Measurements from ENCODE around the gene OSTF1. TPM values are rescaled to one million over a fixed set of nuclear protein-coding genes. Genes with fewer than 3 reads are reported as not detected.

Gene OSTF1
- total and polyA plus RNA-seq, 10 of the 15 experiments (the other 5 are each of a cell fraction or from before 2014, with no cell fraction given), result 36.2 to 82.4 (median 46.9) TPM

DNA sequence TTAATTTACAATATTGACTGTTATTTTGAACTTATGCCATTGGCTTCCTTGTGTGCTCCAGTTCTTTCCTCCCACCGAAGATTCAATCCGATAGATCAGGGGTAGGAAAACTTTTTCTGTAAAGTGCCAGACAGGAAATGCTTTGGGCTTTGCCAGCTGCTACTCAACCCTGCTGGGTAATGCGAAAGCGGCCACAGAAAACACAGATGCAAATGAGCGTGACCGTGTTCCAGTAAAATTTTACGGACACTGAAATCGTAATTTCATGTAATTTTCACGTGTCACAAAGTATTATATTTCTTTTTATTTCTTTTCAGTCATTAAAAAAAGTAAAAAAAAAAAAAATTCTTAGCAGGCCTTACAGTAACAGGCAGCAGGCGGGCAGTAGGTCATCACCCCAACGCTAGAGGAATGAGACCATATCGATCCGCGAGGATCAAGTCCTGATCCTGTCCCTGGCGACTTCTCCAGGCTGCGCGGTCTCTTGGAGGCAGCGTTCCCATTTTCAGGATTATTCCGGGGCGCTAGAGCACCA, 958 bp upstream of the OSTF1 start (continued):
- TF ChIP-seq, protein P1, sequence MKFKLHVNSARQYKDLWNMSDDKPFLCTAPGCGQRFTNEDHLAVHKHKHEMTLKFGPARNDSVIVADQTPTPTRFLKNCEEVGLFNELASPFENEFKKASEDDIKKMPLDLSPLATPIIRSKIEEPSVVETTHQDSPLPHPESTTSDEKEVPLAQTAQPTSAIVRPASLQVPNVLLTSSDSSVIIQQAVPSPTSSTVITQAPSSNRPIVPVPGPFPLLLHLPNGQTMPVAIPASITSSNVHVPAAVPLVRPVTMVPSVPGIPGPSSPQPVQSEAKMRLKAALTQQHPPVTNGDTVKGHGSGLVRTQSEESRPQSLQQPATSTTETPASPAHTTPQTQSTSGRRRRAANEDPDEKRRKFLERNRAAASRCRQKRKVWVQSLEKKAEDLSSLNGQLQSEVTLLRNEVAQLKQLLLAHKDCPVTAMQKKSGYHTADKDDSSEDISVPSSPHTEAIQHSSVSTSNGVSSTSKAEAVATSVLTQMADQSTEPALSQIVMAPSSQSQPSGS (IDR thresholded peaks at IDR 0.05; ENCODE audit: low read length), result no peak
- TF ChIP-seq TAF1 (IDR thresholded peaks at IDR 0.05; ENCODE audit: borderline replicate concordance, low read depth, low read length) (no peak), ZNF217 (IDR thresholded peaks at IDR 0.05) (no peak), MYB (IDR thresholded peaks at IDR 0.05; ENCODE audit: borderline replicate concordance, low read depth, low read length) (no peak), ZNF24 (IDR thresholded peaks at IDR 0.05) (no peak), RCOR1 (conservative IDR thresholded peaks at IDR 0.05; ENCODE audit: low read depth, low read length) (no peak), SPI1 (IDR thresholded peaks at IDR 0.05; ENCODE audit: borderline replicate concordance, insufficient read depth, low read depth, low read length) (no peak), KDM1A (IDR thresholded peaks at IDR 0.05; ENCODE audit: borderline replicate concordance) (no peak), TCF7 (IDR thresholded peaks at IDR 0.05; ENCODE audit: borderline replicate concordance) (no peak), BACH1 (IDR thresholded peaks at IDR 0.05; ENCODE audit: borderline replicate concordance) (no peak), MTA3 (IDR thresholded peaks at IDR 0.05; ENCODE audit: borderline replicate concordance, low read length) (0 out of 2 replicates have a peak, but pooled peaks have one; percentile 52), POLR2AphosphoS2 (IDR thresholded peaks at IDR 0.05; ENCODE audit: low read depth, low read length) (no peak), ATF7 (IDR thresholded peaks at IDR 0.05; ENCODE audit: low read depth) (no peak), RFX5 (IDR thresholded peaks at IDR 0.05; ENCODE audit: low read depth, low read length) (no peak), EZH2 (IDR thresholded peaks at IDR 0.05; ENCODE audit: borderline replicate concordance, control insufficient read depth, low read depth, low read length) (no peak), CBFB (IDR thresholded peaks at IDR 0.05; ENCODE audit: low read depth) (no peak), RUNX3 (IDR thresholded peaks at IDR 0.05; ENCODE audit: low read length) (peak; percentile 66), GATAD2B (conservative IDR thresholded peaks at IDR 0.05; ENCODE audit: low read depth) (no peak)
- TF ChIP-seq, protein P2, sequence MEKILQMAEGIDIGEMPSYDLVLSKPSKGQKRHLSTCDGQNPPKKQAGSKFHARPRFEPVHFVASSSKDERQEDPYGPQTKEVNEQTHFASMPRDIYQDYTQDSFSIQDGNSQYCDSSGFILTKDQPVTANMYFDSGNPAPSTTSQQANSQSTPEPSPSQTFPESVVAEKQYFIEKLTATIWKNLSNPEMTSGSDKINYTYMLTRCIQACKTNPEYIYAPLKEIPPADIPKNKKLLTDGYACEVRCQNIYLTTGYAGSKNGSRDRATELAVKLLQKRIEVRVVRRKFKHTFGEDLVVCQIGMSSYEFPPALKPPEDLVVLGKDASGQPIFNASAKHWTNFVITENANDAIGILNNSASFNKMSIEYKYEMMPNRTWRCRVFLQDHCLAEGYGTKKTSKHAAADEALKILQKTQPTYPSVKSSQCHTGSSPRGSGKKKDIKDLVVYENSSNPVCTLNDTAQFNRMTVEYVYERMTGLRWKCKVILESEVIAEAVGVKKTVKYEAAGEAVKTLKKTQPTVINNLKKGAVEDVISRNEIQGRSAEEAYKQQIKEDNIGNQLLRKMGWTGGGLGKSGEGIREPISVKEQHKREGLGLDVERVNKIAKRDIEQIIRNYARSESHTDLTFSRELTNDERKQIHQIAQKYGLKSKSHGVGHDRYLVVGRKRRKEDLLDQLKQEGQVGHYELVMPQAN (conservative IDR thresholded peaks at IDR 0.05), result 0 out of 2 replicates have a peak, but pooled peaks have one; percentile 29
- TF ChIP-seq, protein P3, sequence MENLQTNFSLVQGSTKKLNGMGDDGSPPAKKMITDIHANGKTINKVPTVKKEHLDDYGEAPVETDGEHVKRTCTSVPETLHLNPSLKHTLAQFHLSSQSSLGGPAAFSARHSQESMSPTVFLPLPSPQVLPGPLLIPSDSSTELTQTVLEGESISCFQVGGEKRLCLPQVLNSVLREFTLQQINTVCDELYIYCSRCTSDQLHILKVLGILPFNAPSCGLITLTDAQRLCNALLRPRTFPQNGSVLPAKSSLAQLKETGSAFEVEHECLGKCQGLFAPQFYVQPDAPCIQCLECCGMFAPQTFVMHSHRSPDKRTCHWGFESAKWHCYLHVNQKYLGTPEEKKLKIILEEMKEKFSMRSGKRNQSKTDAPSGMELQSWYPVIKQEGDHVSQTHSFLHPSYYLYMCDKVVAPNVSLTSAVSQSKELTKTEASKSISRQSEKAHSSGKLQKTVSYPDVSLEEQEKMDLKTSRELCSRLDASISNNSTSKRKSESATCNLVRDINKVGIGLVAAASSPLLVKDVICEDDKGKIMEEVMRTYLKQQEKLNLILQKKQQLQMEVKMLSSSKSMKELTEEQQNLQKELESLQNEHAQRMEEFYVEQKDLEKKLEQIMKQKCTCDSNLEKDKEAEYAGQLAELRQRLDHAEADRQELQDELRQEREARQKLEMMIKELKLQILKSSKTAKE (IDR thresholded peaks at IDR 0.05; ENCODE audit: low read depth, poor library complexity, severe bottlenecking), result peak; percentile 86
- TF ChIP-seq, protein P4, sequence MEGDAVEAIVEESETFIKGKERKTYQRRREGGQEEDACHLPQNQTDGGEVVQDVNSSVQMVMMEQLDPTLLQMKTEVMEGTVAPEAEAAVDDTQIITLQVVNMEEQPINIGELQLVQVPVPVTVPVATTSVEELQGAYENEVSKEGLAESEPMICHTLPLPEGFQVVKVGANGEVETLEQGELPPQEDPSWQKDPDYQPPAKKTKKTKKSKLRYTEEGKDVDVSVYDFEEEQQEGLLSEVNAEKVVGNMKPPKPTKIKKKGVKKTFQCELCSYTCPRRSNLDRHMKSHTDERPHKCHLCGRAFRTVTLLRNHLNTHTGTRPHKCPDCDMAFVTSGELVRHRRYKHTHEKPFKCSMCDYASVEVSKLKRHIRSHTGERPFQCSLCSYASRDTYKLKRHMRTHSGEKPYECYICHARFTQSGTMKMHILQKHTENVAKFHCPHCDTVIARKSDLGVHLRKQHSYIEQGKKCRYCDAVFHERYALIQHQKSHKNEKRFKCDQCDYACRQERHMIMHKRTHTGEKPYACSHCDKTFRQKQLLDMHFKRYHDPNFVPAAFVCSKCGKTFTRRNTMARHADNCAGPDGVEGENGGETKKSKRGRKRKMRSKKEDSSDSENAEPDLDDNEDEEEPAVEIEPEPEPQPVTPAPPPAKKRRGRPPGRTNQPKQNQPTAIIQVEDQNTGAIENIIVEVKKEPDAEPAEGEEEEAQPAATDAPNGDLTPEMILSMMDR (IDR thresholded peaks at IDR 0.05 in 2 of 3, conservative IDR thresholded peaks at IDR 0.05 in 1 of 3; ENCODE audit: control insufficient read depth in 2 of 3, extremely low read depth in 1 of 3, insufficient read depth in 1 of 3, low read depth in 3 of 3, low read length in 3 of 3), result 0 out of 6 replicates have a peak, but pooled peaks of 1 of the 3 experiments have one; percentile 0

Data from GM12878 (cell line).